HG02938 (cell line): ENCODE measurements around the gene GTSE1.

Source experiments
- ATAC-seq: cut with Tn5 transposase; IDR thresholded peaks from one replicate; pipeline ENCODE4 v1.9.1; 2021; ENCODE audit warnings: mild to moderate bottlenecking, moderate library complexity; ENCODE audit not compliant: unreplicated experiment

The GTSE1 gene

GRCh38 chr22:46274381-46274780 lies 22.3 kb upstream of the GTSE1 start:
- ATAC-seq, result no peak

- no peak for ATAC-seq
These were observed 21.1 kb upstream of the GTSE1 start for GRCh38 chr22:46275455-46276122.

DNA sequence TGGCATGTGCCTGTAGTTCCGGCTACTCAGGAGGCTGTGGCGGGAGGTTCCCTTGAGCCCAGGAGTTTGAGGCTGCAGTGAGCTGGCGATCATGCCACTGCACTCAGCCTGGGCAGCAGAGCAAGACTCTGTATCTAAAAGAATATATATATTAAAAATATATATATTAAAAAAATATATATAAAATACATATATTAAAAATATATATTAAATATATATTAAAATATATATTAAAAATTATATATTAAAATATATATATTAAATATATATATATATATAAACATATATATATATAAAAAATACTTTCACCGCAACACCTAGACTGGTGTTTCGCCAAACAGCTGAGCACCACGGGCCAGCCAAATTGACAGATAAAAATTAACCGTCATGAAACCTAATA lies 20.1 kb upstream of the GTSE1 start:
- no peak for ATAC-seq

DNA sequence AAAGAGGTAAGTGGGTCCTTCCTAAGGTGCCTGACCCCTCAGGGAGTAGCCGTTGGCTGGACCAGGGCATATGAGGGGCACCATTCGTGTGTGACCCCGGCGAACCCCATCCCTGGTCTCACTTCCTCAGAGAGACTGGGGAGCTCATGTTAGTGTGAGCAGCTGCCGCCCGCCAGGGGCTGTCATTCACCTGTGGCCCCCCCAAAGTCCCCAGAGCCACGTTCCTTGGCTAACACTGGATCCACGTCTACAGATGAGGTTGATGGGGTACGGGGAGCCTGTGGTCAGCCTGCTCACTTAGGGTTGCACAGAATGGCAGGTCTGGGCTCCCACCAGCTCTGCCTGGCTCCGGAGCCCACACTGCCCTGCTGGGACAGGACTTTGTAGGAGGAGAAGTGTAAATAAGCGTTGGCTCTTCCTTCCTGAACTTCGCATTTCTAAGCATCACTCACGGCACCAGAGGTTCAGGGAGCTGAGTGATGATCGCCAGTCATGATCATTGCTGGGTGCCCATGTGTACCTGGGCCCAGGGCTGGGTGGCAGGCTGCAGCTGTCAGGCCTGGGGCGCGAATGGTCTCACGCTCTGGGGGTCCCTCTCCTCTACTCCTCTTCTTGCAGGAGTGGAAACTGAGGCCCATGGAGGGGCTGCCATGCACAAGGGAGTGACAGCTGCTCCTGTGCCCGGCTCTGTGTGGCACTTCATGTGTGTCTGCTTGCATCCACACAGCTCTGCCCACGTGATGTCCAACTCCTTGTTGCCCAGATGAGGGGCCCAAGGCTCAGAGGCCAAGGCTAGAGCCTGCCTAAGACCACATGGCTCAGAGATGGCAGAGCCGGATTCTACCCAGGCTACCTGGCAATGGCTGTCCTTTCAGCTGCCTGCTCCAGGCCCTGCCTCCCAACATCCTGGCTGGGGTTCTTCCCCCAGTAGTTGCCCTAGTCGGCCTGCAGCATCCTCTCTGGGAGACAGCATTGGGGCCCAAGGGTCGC lies 17.7 kb upstream of the GTSE1 start:
- no peak for ATAC-seq

- ATAC-seq, result no peak
These were observed 16.4 kb upstream of the GTSE1 start for GRCh38 chr22:46280063-46280817.

DNA sequence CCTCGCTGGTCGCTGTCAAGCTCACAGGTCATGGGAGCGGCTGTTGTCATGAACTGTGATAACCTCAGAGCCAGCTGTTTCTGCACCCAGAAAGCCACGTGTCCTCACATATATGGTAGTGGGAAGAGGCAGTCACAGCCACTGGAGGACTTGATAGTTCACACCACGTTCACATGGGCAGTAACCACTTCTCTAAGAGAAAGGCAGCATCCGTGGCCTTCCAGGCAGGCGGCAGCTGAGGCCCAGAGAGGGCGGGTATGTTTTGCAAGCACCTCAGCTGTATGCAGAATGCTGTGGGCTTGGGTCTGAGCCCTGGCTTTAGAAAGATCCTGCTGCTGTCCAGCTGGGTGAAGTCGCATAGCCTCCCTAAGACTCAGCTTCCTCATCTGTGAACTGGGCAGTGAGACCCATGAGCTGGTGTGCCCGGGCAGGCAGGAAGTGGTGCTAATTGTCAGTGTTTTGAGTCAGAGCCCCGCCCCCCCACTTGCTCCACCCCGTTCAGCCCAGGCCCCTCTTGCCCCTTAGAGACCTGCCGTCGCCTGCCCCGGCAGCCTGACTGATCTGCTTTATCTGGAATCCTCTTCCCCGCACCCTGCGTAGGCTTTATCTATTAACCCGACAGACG lies 15.6 kb upstream of the GTSE1 start:
- no peak for ATAC-seq

DNA sequence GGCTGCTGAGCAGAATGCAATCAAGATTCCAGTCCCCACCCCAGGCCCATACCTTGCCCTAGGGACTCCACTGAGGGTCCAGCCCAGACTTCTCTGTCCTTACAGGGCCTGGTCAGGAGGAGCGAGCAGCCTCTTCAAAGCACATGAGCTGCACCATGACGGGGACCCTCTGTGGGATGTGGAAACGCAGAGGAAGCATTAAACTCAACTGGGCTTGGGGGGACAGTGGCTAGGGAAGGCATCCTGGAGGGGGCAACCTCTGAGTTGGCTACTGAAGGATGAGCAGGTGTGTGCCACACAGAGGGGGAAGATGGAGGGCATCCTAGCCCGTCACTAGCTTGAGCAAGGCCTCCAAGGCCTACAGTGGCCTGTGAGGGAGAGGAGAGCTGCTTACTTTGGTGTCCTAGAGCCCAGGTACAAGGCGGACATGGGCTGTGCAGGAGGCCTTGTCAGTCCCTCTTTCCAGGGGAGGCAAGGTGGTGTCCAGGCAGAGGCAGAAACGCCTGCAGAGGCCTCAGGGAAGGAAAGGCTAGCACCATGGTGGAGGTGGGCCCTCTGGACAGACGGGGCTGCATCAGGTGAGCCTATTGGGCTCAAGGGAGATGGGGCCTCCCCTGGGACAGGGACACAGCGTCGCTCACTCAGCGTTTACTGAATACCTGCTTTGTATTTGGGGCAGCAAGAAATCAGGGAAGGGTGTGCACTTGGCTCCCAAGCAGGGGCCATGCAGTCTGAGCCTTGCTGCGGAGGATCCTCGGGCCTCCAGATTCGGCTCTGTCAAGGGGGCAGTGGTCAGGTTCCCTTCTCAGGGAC lies 14.6 kb upstream of the GTSE1 start:
- no peak for ATAC-seq

DNA sequence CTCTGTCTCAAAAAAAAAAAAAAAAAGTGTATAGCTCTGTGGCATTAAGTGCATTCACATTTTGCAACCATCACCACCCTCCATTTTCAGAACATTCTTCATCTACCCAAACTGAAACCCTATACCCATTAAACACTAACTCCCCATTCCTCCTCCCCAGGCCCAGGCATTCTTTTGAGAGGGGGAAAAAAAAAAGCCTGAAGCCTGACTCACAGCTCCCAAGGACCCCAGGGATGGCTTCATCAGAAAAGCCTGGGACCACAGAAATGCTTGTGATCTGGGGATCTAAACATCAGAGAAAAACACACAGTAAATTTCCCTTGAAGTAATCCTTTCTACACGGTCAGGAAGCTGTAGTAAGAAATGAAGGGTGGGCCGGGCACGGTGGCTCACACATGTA lies 10.7 kb upstream of the GTSE1 start:
- ATAC-seq, result no peak

GRCh38 chr22:46286941-46287872 lies 9.5 kb upstream of the GTSE1 start:
- ATAC-seq, result no peak

GRCh38 chr22:46287873-46288751 lies 8.6 kb upstream of the GTSE1 start:
- ATAC-seq, result no peak

GRCh38 chr22:46288846-46289243 lies 7.8 kb upstream of the GTSE1 start:
- no peak for ATAC-seq

- ATAC-seq, result no peak
These were observed 7.3 kb upstream of the GTSE1 start for GRCh38 chr22:46289244-46289891.

DNA sequence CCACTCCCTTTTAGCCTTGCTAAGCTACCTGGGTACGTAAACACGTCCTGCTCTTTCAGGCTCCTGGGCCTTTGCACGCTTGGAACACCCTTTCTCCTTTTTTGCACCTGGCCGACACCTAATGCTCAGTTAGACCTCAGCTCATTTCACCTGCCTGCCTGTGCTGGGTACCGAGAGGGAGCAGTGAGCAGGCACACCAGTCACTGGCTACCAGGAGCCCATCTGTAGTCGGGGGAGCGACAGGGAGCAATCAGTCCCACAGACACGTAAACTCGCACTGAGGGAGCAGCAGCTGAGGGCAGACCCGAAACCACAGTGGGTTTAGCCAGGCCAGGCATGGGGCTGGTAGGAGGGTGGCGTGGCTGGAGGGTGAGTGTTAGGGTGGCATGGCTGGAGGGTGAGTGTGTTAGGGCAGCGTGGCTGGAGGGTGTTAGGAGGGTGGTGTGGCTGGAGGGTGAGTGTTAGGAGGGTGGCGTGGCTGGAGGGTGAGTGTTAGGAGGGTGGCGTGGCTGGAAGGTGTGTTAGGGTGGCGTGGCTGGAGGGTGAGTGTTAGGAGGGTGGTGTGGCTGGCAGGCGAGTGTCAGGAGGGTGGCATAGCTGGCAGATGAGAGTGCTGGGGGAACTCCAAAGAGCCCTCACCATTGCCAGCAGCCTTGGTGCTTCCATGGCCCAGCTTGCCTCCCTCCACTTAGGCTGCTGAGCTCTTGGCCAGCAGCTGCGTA lies 6.4 kb upstream of the GTSE1 start:
- ATAC-seq, result no peak

DNA sequence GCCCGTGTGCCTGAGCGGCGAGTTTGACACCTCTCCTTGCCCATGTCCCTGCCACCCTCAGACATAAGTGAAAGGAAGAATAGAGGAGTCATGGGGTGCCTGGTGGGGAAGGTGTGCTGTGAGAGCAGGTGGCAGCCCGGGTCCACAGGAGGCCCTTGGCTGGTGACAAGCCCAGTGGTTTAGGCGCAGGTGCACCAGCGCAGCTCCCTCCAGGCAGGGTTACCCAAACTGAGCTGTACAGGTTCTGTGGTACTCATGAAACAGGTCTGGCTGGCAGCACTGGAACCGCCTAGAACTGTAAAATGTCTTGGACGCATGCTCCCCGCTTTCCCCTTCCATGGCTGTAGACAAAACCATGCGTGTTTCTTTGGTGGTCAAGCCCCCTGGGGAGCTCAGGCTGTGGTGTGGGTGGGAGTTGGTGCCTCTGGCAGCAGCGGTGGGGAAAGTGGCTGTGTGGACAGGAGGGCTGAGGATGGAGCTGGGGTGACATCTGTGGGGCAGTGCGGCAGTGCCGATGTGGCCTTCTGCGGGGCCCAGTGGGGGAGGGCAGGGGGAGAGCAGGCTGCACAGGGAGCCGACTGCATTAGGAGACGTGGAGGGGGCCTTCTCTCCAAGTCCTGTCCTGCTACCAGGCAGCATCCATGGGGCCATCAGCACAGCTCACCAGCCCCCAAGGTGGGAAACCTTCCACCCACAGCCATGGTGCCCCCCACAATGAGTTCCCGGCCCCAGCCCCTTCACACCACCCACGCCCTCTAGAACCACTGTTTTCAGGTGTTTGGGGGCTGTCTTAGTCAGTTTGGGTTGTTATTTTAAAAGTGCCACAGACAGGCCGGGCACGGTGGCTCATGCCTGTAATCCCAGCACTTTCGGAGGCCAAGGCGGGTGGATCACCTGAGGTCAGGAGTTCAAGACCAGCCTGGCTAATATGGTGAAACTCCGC lies 5.6 kb upstream of the GTSE1 start:
- no peak for ATAC-seq

DNA sequence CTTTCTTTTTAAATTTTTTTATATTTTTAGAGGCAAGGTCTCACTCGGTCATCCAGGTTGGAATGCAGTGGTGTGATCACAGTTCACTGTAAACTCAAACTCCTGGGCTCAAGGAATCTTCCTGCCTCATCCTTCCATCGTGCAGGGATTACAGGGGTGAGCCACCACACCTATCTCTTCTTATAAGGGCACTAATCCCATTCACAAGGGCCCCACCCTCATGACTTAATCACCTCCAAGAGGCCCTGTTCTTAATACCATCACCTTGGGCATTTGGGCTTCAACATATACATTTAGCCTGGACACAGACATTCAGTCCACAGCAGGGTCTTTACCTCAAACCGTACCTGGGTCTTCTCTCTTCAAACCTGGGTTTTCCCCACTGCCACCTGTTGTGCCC lies 4.5 kb upstream of the GTSE1 start:
- ATAC-seq, result no peak

DNA sequence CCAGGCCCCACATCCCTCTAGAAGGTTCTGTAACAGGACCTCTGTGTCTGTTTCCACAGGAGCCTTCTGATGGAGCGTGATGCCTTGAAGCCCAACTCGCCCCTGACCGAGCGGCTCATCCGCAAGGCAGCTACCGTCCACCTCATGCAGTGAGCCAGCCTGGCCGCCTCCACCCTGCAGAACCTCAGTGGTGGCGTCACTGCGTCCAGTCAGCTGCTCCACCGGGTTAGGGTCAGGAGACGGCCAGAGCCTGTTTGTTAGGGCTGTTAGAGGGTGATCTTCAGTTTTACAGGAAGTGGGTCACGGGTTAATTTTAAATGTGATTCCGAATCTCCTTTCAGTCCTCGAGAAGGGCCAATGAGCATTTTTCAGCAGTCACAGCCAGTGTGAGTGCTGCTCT lies 3.9 kb upstream of the GTSE1 start:
- no peak for ATAC-seq
